ENCODE results near the gene ZNRF3. TPM values are rescaled to one million over a fixed set of nuclear protein-coding genes. Genes with fewer than 3 reads are reported as not detected.
A peak's percentile ranks its signal among the peaks of the same experiment; 100 is the strongest.

Gene ZNRF3
- polyA plus RNA-seq, 3 donors = 0.13 TPM; not detected in 2

GRCh38 chr22:29056472-29056871 lies 173.1 kb downstream of the ZNRF3 start:
- H3K27me3 ChIP-seq (ENCODE audit: control insufficient read depth in 2 of 2, insufficient read depth in 2 of 2, low read length in 2 of 2) = peaks cover 3 to 10% of the 10 kb centered on the region in 2 donors
- H3K79me2 ChIP-seq (ENCODE audit: insufficient read depth, low read length) = no peaks in the 10 kb centered on the region
- no peak for TF ChIP-seq CTCF (IDR thresholded peaks at IDR 0.05)
- intact Hi-C loops (cut with micrococcal nuclease) = no loop called here
- H3K9me3 Mint-ChIP-seq = peaks cover 0 to 3% (median 0%) of the 10 kb centered on the region in 7 donors
- H3K9me3 ChIP-seq (replicated peaks in 1 of 2; ENCODE audit: control insufficient read depth in 1 of 2, insufficient read depth in 1 of 2, low read length in 2 of 2) = no peaks in the 10 kb centered on the region
- H4K20me1 ChIP-seq (ENCODE audit: insufficient read depth, low read length) = no peaks in the 10 kb centered on the region
- no peak overlapping the region for H3K4me2 ChIP-seq (replicated peaks; ENCODE audit: extremely low read depth, low read length, poor library complexity, severe bottlenecking)
- peaks cover 15 to 21% (median 17%) of the 10 kb centered on the region in 3 donors for H3K27me3 Mint-ChIP-seq (ENCODE audit: low read depth in 3 of 3)
- H3K4me1 ChIP-seq (ENCODE audit: control insufficient read depth in 1 of 2, insufficient read depth in 2 of 2, low read length in 2 of 2) = no peaks in the 10 kb centered on the region
- no peaks in the 10 kb centered on the region for H3K36me3 ChIP-seq (replicated peaks in 1 of 2; ENCODE audit: control insufficient read depth in 1 of 2, insufficient read depth in 2 of 2, low read length in 2 of 2)
- H2AFZ ChIP-seq (ENCODE audit: insufficient read depth, low read depth, low read length, poor library complexity, severe bottlenecking) = no peak overlapping the region
- no peak overlapping the region for H3K4me3 ChIP-seq (replicated peaks in 1 of 3; ENCODE audit: low read depth in 2 of 3, low read length in 3 of 3)
- 100% methylated on average over 1 of the region's 3 CpGs for WGBS (ENCODE audit: insufficient coverage)
- no peak for DNase-seq
- H3K27ac ChIP-seq (ENCODE audit: low read depth in 1 of 2, low read length in 2 of 2) = no peak overlapping the region
- H3K4me1 Mint-ChIP-seq = peaks cover 6% of the 10 kb centered on the region
- no peak overlapping the region for H3K9ac ChIP-seq (ENCODE audit: insufficient read depth, low read length, poor library complexity, severe bottlenecking)
- H3K4me3 Mint-ChIP-seq = no peak overlapping the region
- H3K36me3 Mint-ChIP-seq = no peaks in the 10 kb centered on the region
- no peak overlapping the region for H3K27ac Mint-ChIP-seq

- Histone ChIP-seq H2AFZ (ENCODE audit: insufficient read depth, low read depth, low read length, poor library complexity, severe bottlenecking) (no peak overlapping the region), H3K27me3 (ENCODE audit: control insufficient read depth in 2 of 2, insufficient read depth in 2 of 2, low read length in 2 of 2) (peaks cover 3 to 26% of the 10 kb centered on the region in 2 donors), H3K36me3 (replicated peaks in 1 of 2; ENCODE audit: control insufficient read depth in 1 of 2, insufficient read depth in 2 of 2, low read length in 2 of 2) (no peaks in the 10 kb centered on the region), H3K27ac (ENCODE audit: low read depth in 1 of 2, low read length in 2 of 2) (no peak overlapping the region), H3K79me2 (ENCODE audit: insufficient read depth, low read length) (no peaks in the 10 kb centered on the region), H4K20me1 (ENCODE audit: insufficient read depth, low read length) (no peaks in the 10 kb centered on the region), H3K9me3 (replicated peaks in 1 of 2; ENCODE audit: control insufficient read depth in 1 of 2, insufficient read depth in 1 of 2, low read length in 2 of 2) (no peaks in the 10 kb centered on the region), H3K4me1 (ENCODE audit: control insufficient read depth in 1 of 2, insufficient read depth in 2 of 2, low read length in 2 of 2) (no peaks in the 10 kb centered on the region), H3K9ac (ENCODE audit: insufficient read depth, low read length, poor library complexity, severe bottlenecking) (no peak overlapping the region), H3K4me3 (replicated peaks in 1 of 3; ENCODE audit: low read depth in 2 of 3, low read length in 3 of 3) (no peak overlapping the region), H3K4me2 (replicated peaks; ENCODE audit: extremely low read depth, low read length, poor library complexity, severe bottlenecking) (no peak overlapping the region)
- H3K9me3 Mint-ChIP-seq = peaks cover 0 to 3% (median 0%) of the 10 kb centered on the region in 7 donors
- peak overlapping the region in 1 of 2 donors; percentile 57 for H3K4me3 Mint-ChIP-seq
- no peak for DNase-seq
- no peaks in the 10 kb centered on the region for H3K36me3 Mint-ChIP-seq
- WGBS (ENCODE audit: insufficient coverage) = 50% methylated on average over 11 of the region's 12 CpGs
- H3K27me3 Mint-ChIP-seq (ENCODE audit: low read depth in 3 of 3) = peaks cover 31 to 51% (median 46%) of the 10 kb centered on the region in 3 donors
- peaks cover 6% of the 10 kb centered on the region for H3K4me1 Mint-ChIP-seq
- H3K27ac Mint-ChIP-seq = no peak overlapping the region
- intact Hi-C loops (cut with micrococcal nuclease) = no loop called here
- no peak for TF ChIP-seq CTCF (IDR thresholded peaks at IDR 0.05)
These were observed 177.0 kb downstream of the ZNRF3 start for GRCh38 chr22:29060251-29060869.
